ENCODE measurements around the gene CCK. TPM values are rescaled to one million over a fixed set of nuclear protein-coding genes. Genes with fewer than 3 reads are reported as not detected.

Gene CCK, protein sequence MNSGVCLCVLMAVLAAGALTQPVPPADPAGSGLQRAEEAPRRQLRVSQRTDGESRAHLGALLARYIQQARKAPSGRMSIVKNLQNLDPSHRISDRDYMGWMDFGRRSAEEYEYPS
- total RNA-seq = not detected

- H3K27ac ChIP-seq = no peak within 1 kb of the TSS
- H3K36me3 ChIP-seq = no peaks in the 10 kb centered on the region
- H3K4me1 ChIP-seq = no peaks in the 10 kb centered on the region
- H3K9me3 ChIP-seq = no peaks in the 10 kb centered on the region
- intact Hi-C loops (cut with DNase I) = no loop called here
- peak within 1 kb of the TSS in 1 of 2 donors; percentile 12 for H3K4me3 ChIP-seq
- no peak for TF ChIP-seq CTCF (IDR thresholded peaks at IDR 0.05)
- H3K27me3 ChIP-seq = peaks cover 13% of the 10 kb centered on the region
- no peak for DNase-seq (ENCODE audit: low spot score in 2 of 2)
These were observed at the start of gene CCK for GRCh38 chr3:42266085-42266484. TSS of gene CCK (minus strand) at chr3:42266185. CDS start at chr3:42263630, 2,555 bp downstream.

GRCh38 chr3:42314411-42314810 is 48.4 kb upstream of the CCK start:
- no peak for TF ChIP-seq CTCF (IDR thresholded peaks at IDR 0.05)
- Histone ChIP-seq H3K4me1 (no peaks in the 10 kb centered on the region), H3K27me3 (no peaks in the 10 kb centered on the region), H3K36me3 (no peaks in the 10 kb centered on the region), H3K9me3 (peaks cover 10 to 14% of the 10 kb centered on the region in 2 donors), H3K4me3 (no peak overlapping the region), H3K27ac (no peak overlapping the region)
- DNase-seq (ENCODE audit: low spot score in 2 of 2) = no peak
- intact Hi-C loops (cut with DNase I) = no loop called here

DNA sequence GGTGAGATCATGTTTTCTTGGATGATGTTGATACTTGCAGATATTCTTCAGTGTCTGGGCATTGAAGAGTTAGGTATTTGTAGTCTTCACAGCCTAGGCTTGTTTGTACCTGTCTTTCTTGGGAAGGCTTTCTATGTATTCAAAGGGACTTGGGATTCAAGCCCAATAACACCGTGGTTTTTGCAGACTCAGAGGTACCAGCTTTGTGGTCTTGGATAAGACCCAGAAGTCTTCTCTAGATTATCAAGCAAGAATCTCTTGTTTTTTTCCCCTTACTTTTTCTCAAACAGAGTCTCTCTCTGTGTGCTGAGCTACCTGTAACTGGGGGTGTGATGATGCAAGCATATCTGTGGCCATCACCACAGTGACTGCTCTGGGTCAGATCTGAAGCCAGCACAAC is 42.7 kb upstream of the CCK start:
- no peaks in the 10 kb centered on the region for H3K4me1 ChIP-seq
- H3K36me3 ChIP-seq = no peaks in the 10 kb centered on the region
- H3K9me3 ChIP-seq = no peaks in the 10 kb centered on the region
- TF ChIP-seq CTCF (IDR thresholded peaks at IDR 0.05) = no peak
- no peak overlapping the region for H3K4me3 ChIP-seq
- H3K27ac ChIP-seq = no peak overlapping the region
- intact Hi-C loops (cut with DNase I) = no loop called here
- DNase-seq (ENCODE audit: low spot score in 2 of 2) = no peak
- H3K27me3 ChIP-seq = no peaks in the 10 kb centered on the region

GRCh38 chr3:42306499-42306898 is 40.5 kb upstream of the CCK start:
- no peak for DNase-seq (ENCODE audit: low spot score in 2 of 2)
- TF ChIP-seq CTCF (IDR thresholded peaks at IDR 0.05) = no peak
- intact Hi-C loops (cut with DNase I) = no loop called here

GRCh38 chr3:42302924-42303634 is 37.1 kb upstream of the CCK start:
- intact Hi-C loops (cut with DNase I) = no loop called here

More at GRCh38 chr3:42306499-42306898, 40.5 kb upstream of the CCK start:
- Histone ChIP-seq H3K4me1 (no peaks in the 10 kb centered on the region), H3K36me3 (no peaks in the 10 kb centered on the region), H3K9me3 (no peaks in the 10 kb centered on the region), H3K27ac (no peak overlapping the region), H3K4me3 (no peak overlapping the region), H3K27me3 (no peaks in the 10 kb centered on the region)

More at GRCh38 chr3:42302924-42303634, 37.1 kb upstream of the CCK start:
- Histone ChIP-seq H3K36me3 (no peaks in the 10 kb centered on the region), H3K4me1 (no peaks in the 10 kb centered on the region), H3K9me3 (no peaks in the 10 kb centered on the region), H3K4me3 (no peak overlapping the region), H3K27ac (no peak overlapping the region), H3K27me3 (no peaks in the 10 kb centered on the region)
- no peak for DNase-seq (ENCODE audit: low spot score in 2 of 2)
- TF ChIP-seq CTCF (IDR thresholded peaks at IDR 0.05) = no peak
